Breast epithelium (tissue), 4 donors: Measurements from ENCODE around the gene ZNF609. TPM values are rescaled to one million over a fixed set of nuclear protein-coding genes. Genes with fewer than 3 reads are reported as not detected.

Experiments
- DNase-seq, 2 donors: peaks; one replicate each; pipeline ENCODE4 v3.0.0-alpha.2; 2019; ENCODE audit warnings: low spot score in 2 of 2
- H3K27ac ChIP-seq, 2 donors: fragments of 200-600 bp; sonication (generic) in 1 of 2; one replicate each; pipeline ENCODE4 v1.5.1; 2016 to 2019; ENCODE audit warnings: mild to moderate bottlenecking in 1 of 2
- H3K27me3 ChIP-seq, 2 donors: fragments of 200-600 bp; sonication (generic) in 1 of 2; one replicate each; pipeline versions ENCODE4 v1.5.1 to v1.6.0; 2017 to 2019; ENCODE audit warnings: control low read depth in 1 of 2, mild to moderate bottlenecking in 1 of 2
- H3K36me3 ChIP-seq: fragments of 200-600 bp; one replicate; pipeline ENCODE4 v1.5.1; 2019
- H3K4me1 ChIP-seq, 2 donors: fragments of 200-600 bp; sonication (generic); one replicate each; pipeline ENCODE4 v1.5.1; 2016 to 2019; ENCODE audit warnings: control low read depth in 1 of 2
- H3K4me3 ChIP-seq, 3 donors: fragments of 200-600 bp; sonication (generic); 1 replicate in 2 of 3; 2 replicates in 1 of 3; pipeline ENCODE4 v1.5.1; 2016 to 2019; ENCODE audit warnings: mild to moderate bottlenecking in 3 of 3, moderate library complexity in 2 of 3
- H3K9me3 ChIP-seq, 2 donors: fragments of 200-600 bp; sonication (generic) in 1 of 2; one replicate each; pipeline ENCODE4 v1.5.1; 2016 to 2019; ENCODE audit warnings: control low read depth in 1 of 2
- CTCF ChIP-seq, 3 donors: fragments of 450-650 bp; IDR thresholded peaks; one replicate each; pipeline ENCODE4 v1.5.1; 2016 to 2017; ENCODE audit warnings: antibody characterized with exemption in 3 of 3, mild to moderate bottlenecking in 3 of 3, moderate library complexity in 3 of 3
- POLR2A ChIP-seq: fragments of 450-650 bp; IDR thresholded peaks from one replicate; pipeline ENCODE4 v1.6.1; 2016; ENCODE audit warnings: antibody characterized with exemption, mild to moderate bottlenecking, moderate library complexity
- POLR2AphosphoS5 ChIP-seq, 3 donors: sonication (generic); formaldehyde crosslinking; IDR thresholded peaks; one replicate each; pipeline ENCODE4 v1.6.1; 2017; ENCODE audit warnings: antibody characterized with exemption in 3 of 3
- intact Hi-C: fragments of 100-400 bp; cut with DNase I; formaldehyde crosslinking; loops from one replicate; pipeline ENCODE4 v1.15.1; 2023; ENCODE audit warnings: low total_unique reads
- total RNA-seq, 3 donors: library from RNA; depleted of rRNA; stranded (reverse); fragments of >200 nt; gene quantifications; one replicate each; pipeline ENCODE4 v1.1.0, GENCODE V29; 2016

The ZNF609 gene
- total RNA-seq, 3 donors from 2014 or later: 22.9 to 32.1 (median 29.2) TPM

- intact Hi-C loops: no loop called here
These were observed 173.0 kb downstream of the ZNF609 start for GRCh38 chr15:64633332-64633731.

GRCh38 chr15:64634027-64634426, 173.6 kb downstream of the ZNF609 start:
- no peak overlapping the region for H3K27ac ChIP-seq
- H3K4me3 ChIP-seq: no peak overlapping the region
- H3K9me3 ChIP-seq: no peaks in the 10 kb centered on the region
- DNase-seq: no peak
- TF ChIP-seq CTCF (IDR thresholded peaks at IDR 0.05) (no peak), POLR2AphosphoS5 (IDR thresholded peaks at IDR 0.05) (no peak), POLR2A (no peak)
- no peaks in the 10 kb centered on the region for H3K36me3 ChIP-seq
- peaks cover 4 to 16% of the 10 kb centered on the region in 2 donors for H3K4me1 ChIP-seq
- no peaks in the 10 kb centered on the region for H3K27me3 ChIP-seq
- intact Hi-C loops: no loop called here

More at GRCh38 chr15:64633332-64633731, 173.0 kb downstream of the ZNF609 start:
- TF ChIP-seq POLR2AphosphoS5 (IDR thresholded peaks at IDR 0.05): no peak
- DNase-seq: no peak
- Histone ChIP-seq H3K27ac (no peak overlapping the region), H3K9me3 (no peaks in the 10 kb centered on the region), H3K4me1 (peaks cover 4 to 16% of the 10 kb centered on the region in 2 donors), H3K27me3 (no peaks in the 10 kb centered on the region), H3K4me3 (no peak overlapping the region), H3K36me3 (no peaks in the 10 kb centered on the region)

- intact Hi-C loops: no loop called here
- no peaks in the 10 kb centered on the region for H3K36me3 ChIP-seq
- peaks cover 4 to 16% of the 10 kb centered on the region in 2 donors for H3K4me1 ChIP-seq
- no peaks in the 10 kb centered on the region for H3K27me3 ChIP-seq
- no peak for TF ChIP-seq POLR2AphosphoS5 (IDR thresholded peaks at IDR 0.05)
- TF ChIP-seq POLR2A: no peak
- no peak for DNase-seq
- H3K9me3 ChIP-seq: no peaks in the 10 kb centered on the region
- H3K27ac ChIP-seq: peak overlapping the region; percentile 14 to 40
- no peak overlapping the region for H3K4me3 ChIP-seq
These were observed 174.5 kb downstream of the ZNF609 start for GRCh38 chr15:64634576-64635498.

GRCh38 chr15:64635499-64636495, 175.4 kb downstream of the ZNF609 start:
- intact Hi-C loops: no loop called here
- Histone ChIP-seq H3K27me3 (no peaks in the 10 kb centered on the region), H3K4me3 (no peak overlapping the region), H3K9me3 (no peaks in the 10 kb centered on the region), H3K36me3 (no peaks in the 10 kb centered on the region), H3K27ac (peak overlapping the region; percentile 14 to 40), H3K4me1 (peaks cover 4 to 16% of the 10 kb centered on the region in 2 donors)
- TF ChIP-seq POLR2AphosphoS5 (IDR thresholded peaks at IDR 0.05): no peak
- no peak for TF ChIP-seq CTCF (IDR thresholded peaks at IDR 0.05)
- TF ChIP-seq POLR2A: no peak
- no peak for DNase-seq

GRCh38 chr15:64636556-64636955, 176.2 kb downstream of the ZNF609 start:
- Histone ChIP-seq H3K27me3 (no peaks in the 10 kb centered on the region), H3K4me1 (peaks cover 4 to 16% of the 10 kb centered on the region in 2 donors), H3K36me3 (no peaks in the 10 kb centered on the region), H3K4me3 (no peak overlapping the region), H3K9me3 (no peaks in the 10 kb centered on the region), H3K27ac (no peak overlapping the region)
- DNase-seq: no peak
- intact Hi-C loops: no loop called here
- TF ChIP-seq POLR2A: no peak
- TF ChIP-seq POLR2AphosphoS5 (IDR thresholded peaks at IDR 0.05): no peak
- TF ChIP-seq CTCF (IDR thresholded peaks at IDR 0.05): no peak
